ENCODE results near the gene PLXNB3. TPM values are rescaled to one million over a fixed set of nuclear protein-coding genes. Genes with fewer than 3 reads are reported as not detected.

Gene PLXNB3
- total RNA-seq, 2 donors from 2014 or later: 0.25 to 2.9 TPM

- H3K9me3 ChIP-seq (ENCODE audit: control insufficient read depth, low read length, poor library complexity, severe bottlenecking): no peaks in the 10 kb centered on the region
- Mint-ChIP-seq H3K36me3 (ENCODE audit: low read depth) (no peaks in the 10 kb centered on the region), H3K27ac (no peak overlapping the region), H3K4me1 (peaks cover 33% of the 10 kb centered on the region), H3K27me3 (no peaks in the 10 kb centered on the region), H3K4me3 (peak overlapping the region; percentile 31)
- no peak for ATAC-seq
- DNase-seq: no peak
These were observed 55.5 kb downstream of the PLXNB3 start for GRCh38 chrX:153819384-153820040.

DNA sequence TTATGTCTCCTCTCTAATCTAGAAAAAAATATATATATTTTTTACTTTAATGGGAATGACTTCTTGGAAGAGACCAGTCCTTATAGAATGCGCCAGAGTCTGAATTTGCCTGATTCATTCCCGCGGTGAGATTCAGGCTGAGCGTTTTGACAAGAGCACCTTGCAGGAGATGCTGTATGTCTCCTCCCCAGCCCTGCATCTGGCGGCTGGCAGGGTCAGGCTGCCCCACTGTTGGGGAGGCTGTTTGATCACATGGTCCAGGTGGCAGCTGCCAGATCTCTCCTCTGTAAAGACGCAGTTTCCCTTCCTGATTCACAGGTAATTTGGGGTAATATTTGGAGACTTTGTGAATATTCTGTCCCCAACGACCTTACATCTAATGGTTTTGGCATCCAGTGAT, 56.6 kb downstream of the PLXNB3 start:
- peaks cover 26% of the 10 kb centered on the region for H3K4me1 Mint-ChIP-seq
- no peak for DNase-seq
- H3K9me3 ChIP-seq (ENCODE audit: control insufficient read depth, low read length, poor library complexity, severe bottlenecking): no peaks in the 10 kb centered on the region
- no peak overlapping the region for H3K27ac Mint-ChIP-seq
- H3K27me3 Mint-ChIP-seq: no peaks in the 10 kb centered on the region
- peak overlapping the region; percentile 59 for H3K4me3 Mint-ChIP-seq
- no peaks in the 10 kb centered on the region for H3K36me3 Mint-ChIP-seq (ENCODE audit: low read depth)
- no peak for ATAC-seq

DNA sequence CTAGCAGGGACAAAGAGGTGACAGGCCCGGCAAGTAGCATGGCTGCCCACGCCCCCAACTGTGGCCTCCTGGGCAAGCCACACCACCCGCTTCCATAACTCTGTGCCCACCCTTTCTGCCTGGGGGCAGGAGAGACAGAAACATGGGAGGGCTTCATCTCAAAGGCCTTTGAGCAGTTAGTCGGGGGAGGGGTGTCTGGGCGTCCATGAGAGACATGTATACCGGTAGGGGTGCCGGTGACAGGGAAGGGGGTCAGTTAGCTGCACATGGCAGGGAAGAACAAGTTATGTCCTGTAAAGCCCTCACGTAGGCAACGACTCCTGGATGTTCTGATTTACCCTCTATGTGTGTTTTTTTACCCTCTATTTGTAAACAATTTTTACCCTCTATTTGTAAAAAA, 57.0 kb downstream of the PLXNB3 start:
- Mint-ChIP-seq H3K36me3 (ENCODE audit: low read depth) (no peaks in the 10 kb centered on the region), H3K27me3 (no peaks in the 10 kb centered on the region), H3K4me1 (peaks cover 28% of the 10 kb centered on the region), H3K27ac (no peak overlapping the region), H3K4me3 (peak overlapping the region; percentile 59)
- no peaks in the 10 kb centered on the region for H3K9me3 ChIP-seq (ENCODE audit: control insufficient read depth, low read length, poor library complexity, severe bottlenecking)
- no peak for DNase-seq
- no peak for ATAC-seq

- no peaks in the 10 kb centered on the region for H3K27me3 Mint-ChIP-seq
- DNase-seq (no peak), ATAC-seq (no peak)
- peaks cover 34% of the 10 kb centered on the region for H3K4me1 Mint-ChIP-seq
- H3K9me3 ChIP-seq (ENCODE audit: control insufficient read depth, low read length, poor library complexity, severe bottlenecking): no peaks in the 10 kb centered on the region
- H3K36me3 Mint-ChIP-seq (ENCODE audit: low read depth): no peaks in the 10 kb centered on the region
- no peak overlapping the region for H3K27ac Mint-ChIP-seq
- H3K4me3 Mint-ChIP-seq: no peak overlapping the region
These were observed 60.3 kb downstream of the PLXNB3 start for GRCh38 chrX:153824348-153824747.

DNA sequence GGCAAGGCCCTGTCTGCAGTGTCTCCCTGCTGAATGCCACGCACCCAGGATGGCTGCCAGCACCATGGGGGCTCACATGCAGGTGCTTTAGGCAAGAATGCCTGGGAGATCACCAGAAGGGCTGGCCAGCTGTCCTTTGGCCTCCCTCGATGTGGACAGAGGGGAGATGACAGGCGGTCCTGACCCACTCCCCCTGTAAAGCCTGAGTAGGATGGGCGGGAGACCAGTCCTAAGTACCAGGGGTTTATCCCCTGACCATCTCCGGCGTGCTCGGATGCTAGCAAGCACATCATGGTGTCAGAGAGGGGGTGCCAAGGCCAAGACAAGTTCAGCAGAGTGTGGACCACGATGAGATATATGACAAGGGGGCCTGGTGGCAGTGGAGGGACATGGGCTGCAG, 61.0 kb downstream of the PLXNB3 start:
- Mint-ChIP-seq H3K27me3 (no peaks in the 10 kb centered on the region), H3K36me3 (ENCODE audit: low read depth) (no peaks in the 10 kb centered on the region), H3K4me1 (peaks cover 31% of the 10 kb centered on the region), H3K4me3 (no peak overlapping the region), H3K27ac (no peak overlapping the region)
- ATAC-seq: no peak
- no peak for DNase-seq
- no peaks in the 10 kb centered on the region for H3K9me3 ChIP-seq (ENCODE audit: control insufficient read depth, low read length, poor library complexity, severe bottlenecking)

Other genes starting within 250 kb of the PLXNB3 start
- gene ATP2B3, start 246.6 kb upstream of the PLXNB3 start, total RNA-seq: not detected
- 10 to 100 TPM; 14.6 to 19.2 TPM for gene CCNQ, start 165.1 kb upstream of the PLXNB3 start, total RNA-seq
- not detected for gene DUSP9, start 117.0 kb upstream of the PLXNB3 start, total RNA-seq
- gene PNCK, start 90.4 kb upstream of the PLXNB3 start, total RNA-seq: under 1 TPM in 1 of 2 donors, not detected in 1; 0.72 TPM
- gene SLC6A8, start 76.3 kb upstream of the PLXNB3 start, total RNA-seq: 1 to 10 TPM; 3.4 to 4.4 TPM
- gene BCAP31, start 39.9 kb upstream of the PLXNB3 start, total RNA-seq: 100 to 1,000 TPM; 101 TPM
- gene ABCD1, start 39.4 kb upstream of the PLXNB3 start, total RNA-seq: 10 to 100 TPM; 14.7 to 17.7 TPM
- not detected for gene SRPK3, start 16.8 kb downstream of the PLXNB3 start, total RNA-seq
- gene IDH3G, start 30.1 kb downstream of the PLXNB3 start, total RNA-seq: 10 to 100 TPM; 46.4 to 52.4 TPM
- gene SSR4, start 30.4 kb downstream of the PLXNB3 start, total RNA-seq: 100 to 1,000 TPM; 204 to 212 TPM
- 10 to 100 TPM; 31.1 to 45.6 TPM for gene PDZD4, start 66.3 kb downstream of the PLXNB3 start, total RNA-seq
- 1 to 10 TPM; 2.3 to 3.9 TPM for gene L1CAM, start 121.9 kb downstream of the PLXNB3 start, total RNA-seq
- gene AVPR2, start 140.4 kb downstream of the PLXNB3 start, total RNA-seq: not detected
- gene ARHGAP4, start 162.0 kb downstream of the PLXNB3 start, total RNA-seq: 100 to 1,000 TPM; 374 to 404 TPM
- 10 to 100 TPM; 42.8 to 48.5 TPM for gene NAA10, start 170.8 kb downstream of the PLXNB3 start, total RNA-seq
- 10 to 100 TPM in 1 of 2 donors, 1 to 10 TPM in 1; 8.8 to 11.5 TPM for gene RENBP, start 180.4 kb downstream of the PLXNB3 start, total RNA-seq
- gene HCFC1, start 207.6 kb downstream of the PLXNB3 start, total RNA-seq: 10 to 100 TPM; 65.7 to 65.8 TPM
- 1 to 10 TPM; 2.4 to 3.0 TPM for gene TMEM187, start 208.5 kb downstream of the PLXNB3 start, total RNA-seq